Iris pigment epithelial cell (primary cell): ENCODE results near the gene DGCR2.
"Not testable (repeated sequence)": the region's sequence is repeated elsewhere in the genome, so short reads cannot be mapped to it uniquely, and the experiment has no call there.

Experiments used
- DNase-seq: peaks from one replicate; pipeline ENCODE4 v3.0.0-alpha.2; 2011; ENCODE audit warnings: low read depth

The DGCR2 gene

GRCh38 chr22:19082793-19083192 lies 39.4 kb downstream of the DGCR2 start:
- DNase-seq, result no peak

GRCh38 chr22:19082101-19082500 lies 40.1 kb downstream of the DGCR2 start:
- DNase-seq, result no peak

GRCh38 chr22:19081351-19081750 lies 40.9 kb downstream of the DGCR2 start:
- no peak for DNase-seq

- no peak for DNase-seq
These were observed 41.4 kb downstream of the DGCR2 start for GRCh38 chr22:19080853-19081252.

- DNase-seq, result no peak
These were observed 42.5 kb downstream of the DGCR2 start for GRCh38 chr22:19079691-19080090.

- DNase-seq, result no peak
These were observed 46.8 kb downstream of the DGCR2 start for GRCh38 chr22:19075404-19075803.

- DNase-seq, result not testable (repeated sequence)
These were observed 49.4 kb downstream of the DGCR2 start for GRCh38 chr22:19072853-19073252.

GRCh38 chr22:19070397-19071169 lies 51.6 kb downstream of the DGCR2 start:
- DNase-seq, result no peak

GRCh38 chr22:19069451-19069850 lies 52.8 kb downstream of the DGCR2 start:
- no peak for DNase-seq

- no peak for DNase-seq
These were observed 53.4 kb downstream of the DGCR2 start for GRCh38 chr22:19068784-19069271.

- DNase-seq, result no peak
These were observed 54.4 kb downstream of the DGCR2 start for GRCh38 chr22:19067696-19068348.

- DNase-seq, result peak; percentile 72
These were observed 55.5 kb downstream of the DGCR2 start for GRCh38 chr22:19066531-19067271.

- DNase-seq, result no peak
These were observed 56.3 kb downstream of the DGCR2 start for GRCh38 chr22:19065929-19066328.

- DNase-seq, result no peak
These were observed 56.8 kb downstream of the DGCR2 start for GRCh38 chr22:19065298-19065859.

- no peak for DNase-seq
These were observed 57.7 kb downstream of the DGCR2 start for GRCh38 chr22:19064354-19065054.

- no peak for DNase-seq
These were observed 58.4 kb downstream of the DGCR2 start for GRCh38 chr22:19063581-19064353.

GRCh38 chr22:19062943-19063308 lies 59.3 kb downstream of the DGCR2 start:
- DNase-seq, result no peak

- no peak for DNase-seq
These were observed 59.9 kb downstream of the DGCR2 start for GRCh38 chr22:19062139-19062942.

- no peak for DNase-seq
These were observed 60.6 kb downstream of the DGCR2 start for GRCh38 chr22:19061471-19062138.
